Activated T-helper 1 cell treated with Interleukin-2 at 50 U/mL for 16 hours (primary cell): ENCODE data around the gene FBP1.

ENCODE experiments used
- DNase-seq: peaks from one replicate; pipeline ENCODE4 v3.0.0-alpha.2; 2020; ENCODE audit warnings: low read depth

Gene FBP1

DNA sequence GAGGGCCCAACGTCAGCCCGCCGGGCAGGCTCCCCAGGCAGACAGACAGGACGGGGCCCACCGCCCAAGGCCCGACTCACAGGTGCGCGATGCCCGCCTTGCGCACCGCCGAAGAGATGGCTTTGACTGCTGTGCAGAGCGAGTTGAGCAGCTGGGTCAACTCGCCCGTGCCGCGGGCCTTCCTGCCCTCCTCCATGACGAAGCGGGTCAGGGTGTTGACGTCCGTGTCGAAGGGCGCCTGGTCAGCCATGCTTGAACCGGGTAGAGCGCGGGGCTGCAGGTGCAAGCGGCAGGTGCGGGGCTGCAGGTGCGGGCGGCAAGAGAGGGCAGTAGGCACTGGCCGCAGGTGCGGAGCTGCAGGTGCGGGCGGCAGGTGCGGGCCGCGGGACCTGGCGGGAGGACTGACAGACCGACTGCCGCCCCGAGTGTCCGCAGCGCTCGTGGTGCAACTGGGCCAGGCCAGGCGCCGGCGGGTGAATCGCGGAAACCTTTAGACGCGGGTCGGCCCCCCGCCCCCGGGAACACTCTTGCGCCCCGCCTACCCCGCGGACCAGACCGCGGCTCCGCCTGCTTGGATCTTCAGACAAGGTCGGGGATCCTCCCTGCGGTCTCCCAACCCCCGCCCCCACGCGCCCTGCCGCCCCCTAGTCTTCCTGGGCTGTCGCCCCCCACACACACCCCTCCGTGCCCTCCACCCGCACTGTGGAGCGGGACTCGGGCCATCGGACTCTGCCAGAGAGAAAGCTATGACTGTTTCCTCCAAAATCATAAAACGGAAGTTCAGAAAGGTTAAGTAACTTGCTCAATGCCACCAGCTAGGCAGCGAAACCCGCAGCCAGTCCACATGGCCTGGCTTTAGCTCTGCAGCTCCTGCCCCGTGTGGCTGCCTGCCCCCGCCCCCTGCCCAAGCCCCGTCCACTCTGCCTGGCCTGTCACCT lies at the start of gene FBP1:
Gene FBP1 (minus strand): TSS at position 458 of the 938 bp plus-strand sequence. CDS start 208 bp downstream, at position 250.
- peak; percentile 13 for DNase-seq

DNA sequence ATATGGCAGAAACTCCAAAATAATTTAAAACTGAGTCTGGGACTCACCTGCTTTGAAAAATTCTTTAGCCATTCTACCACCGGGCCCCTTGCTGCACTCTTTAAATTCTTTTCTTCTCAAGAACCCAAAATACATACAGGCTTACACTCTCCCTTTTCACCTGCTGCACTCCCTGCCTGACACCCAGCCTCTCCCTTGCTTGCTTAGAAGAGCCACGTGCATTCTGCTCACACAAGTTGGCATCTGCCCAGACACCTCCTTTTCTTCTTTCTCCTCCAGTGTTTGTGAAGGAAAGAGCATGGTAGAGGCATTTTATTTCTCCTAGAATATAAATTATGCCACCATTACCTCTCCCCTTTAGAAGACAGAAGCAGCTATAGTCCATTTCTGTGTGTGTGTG lies 48.1 kb upstream of the FBP1 start:
- no peak for DNase-seq

DNA sequence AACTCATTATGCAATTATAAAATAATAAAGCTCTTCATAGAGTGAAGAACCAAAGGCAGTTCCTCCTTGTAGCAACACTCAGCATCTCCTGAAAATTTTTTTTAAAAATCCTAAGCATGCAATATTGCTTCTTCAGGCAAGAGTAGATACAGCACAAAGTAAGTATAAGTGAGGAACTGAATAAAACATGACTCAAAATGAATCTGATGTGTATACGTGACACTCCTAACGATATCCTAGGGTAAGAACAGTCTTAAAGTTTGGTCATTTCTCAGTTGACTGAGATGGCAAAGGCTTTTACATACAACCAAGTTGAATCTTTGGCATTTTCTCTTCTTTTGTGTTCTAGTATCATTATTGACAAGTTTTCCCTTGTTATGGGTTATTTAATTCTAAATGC lies 46.0 kb upstream of the FBP1 start:
- no peak for DNase-seq

DNA sequence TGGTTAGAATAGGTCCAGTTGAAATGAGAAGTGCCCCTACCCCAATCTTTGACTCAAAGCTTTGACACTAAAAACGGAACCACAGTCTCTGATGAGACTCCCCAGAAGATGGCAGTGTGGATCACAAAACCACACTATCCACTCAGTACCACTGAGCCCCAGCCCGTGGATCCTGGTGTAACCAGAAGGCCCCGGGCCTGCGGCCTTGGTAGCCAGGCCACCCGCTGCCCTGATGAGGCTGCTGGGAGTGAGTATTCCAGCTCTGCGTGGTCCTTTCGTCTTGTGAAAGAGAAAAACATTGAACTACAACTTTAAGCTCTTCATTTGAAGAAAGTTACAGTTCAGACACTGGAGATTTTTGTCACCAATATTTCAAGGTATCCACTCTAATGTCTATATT lies 42.2 kb upstream of the FBP1 start:
- DNase-seq, result peak; percentile 13

DNA sequence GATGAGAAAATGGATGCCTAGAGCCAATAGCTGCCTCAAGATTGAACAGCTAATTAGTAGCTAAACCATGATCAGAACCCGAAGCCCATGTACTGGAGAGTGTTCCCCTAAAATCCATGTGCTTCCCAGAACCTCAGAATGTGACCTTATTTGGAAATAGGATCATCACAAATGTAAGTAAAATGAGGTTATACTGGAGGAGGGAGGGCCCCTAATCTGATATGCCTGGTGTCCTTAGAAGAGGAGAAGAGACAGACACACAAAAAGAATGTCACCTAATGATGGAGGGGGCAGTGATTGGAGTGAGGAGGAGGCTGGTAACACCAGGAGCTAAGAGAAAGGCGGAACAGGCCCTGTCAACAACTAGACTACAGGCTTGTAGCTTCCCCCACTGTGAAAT lies 41.3 kb upstream of the FBP1 start:
- no peak for DNase-seq

DNA sequence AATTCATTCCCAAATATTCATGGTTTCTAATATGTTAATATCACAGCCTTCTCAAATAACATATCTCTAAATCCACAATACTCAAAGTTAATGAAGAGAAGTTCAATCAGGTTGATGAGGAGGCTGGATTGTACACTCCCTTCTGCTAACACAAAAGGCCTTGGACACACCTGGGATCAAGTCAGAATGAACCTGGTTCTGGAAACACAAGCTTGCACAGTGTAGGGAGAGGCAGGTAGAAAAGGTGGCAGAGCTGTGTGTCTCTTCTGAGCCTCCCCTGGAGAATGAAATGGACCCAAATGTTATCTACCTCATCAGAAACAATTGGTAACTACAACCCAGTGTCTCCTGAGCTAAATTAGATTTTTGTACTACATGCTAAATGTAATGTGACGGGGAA lies 40.7 kb upstream of the FBP1 start:
- no peak for DNase-seq

DNA sequence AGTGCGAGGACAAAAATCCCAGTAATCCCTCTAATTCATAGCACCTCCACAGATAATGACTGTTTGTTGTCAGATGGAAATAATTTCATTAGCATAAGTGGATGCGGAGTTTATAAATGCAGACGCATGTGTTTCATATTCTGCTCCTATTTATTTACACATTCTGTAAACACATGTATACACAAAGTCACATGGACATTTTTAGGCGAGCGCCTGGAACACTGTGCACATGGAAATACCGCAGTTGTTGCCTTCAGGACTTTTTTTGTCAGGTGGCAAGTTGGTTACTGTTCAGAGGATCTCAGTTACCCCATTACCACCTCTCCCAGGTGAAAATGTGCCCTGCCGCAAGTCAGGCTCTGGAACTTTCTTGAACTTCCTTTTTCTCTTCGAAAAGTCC lies 40.3 kb upstream of the FBP1 start:
- no peak for DNase-seq

DNA sequence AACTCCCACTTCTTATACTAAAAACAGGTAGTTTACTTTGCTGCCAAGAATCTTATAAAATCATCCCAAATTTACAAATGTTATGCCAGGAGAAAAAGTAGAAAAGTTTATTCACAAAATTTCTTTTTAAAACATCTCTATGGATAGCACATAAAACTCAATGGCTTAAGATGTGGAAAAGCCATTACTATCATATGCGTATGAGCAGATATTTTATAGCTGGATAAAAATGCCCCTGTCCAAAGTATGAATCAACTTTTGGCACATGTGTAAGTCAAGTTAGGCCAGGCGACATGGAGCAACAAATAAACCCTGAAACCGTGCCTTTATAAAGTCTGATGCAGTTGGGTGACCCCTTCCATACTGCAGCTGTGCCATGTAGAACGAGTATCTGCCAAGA lies 38.6 kb upstream of the FBP1 start:
- DNase-seq, result no peak

DNA sequence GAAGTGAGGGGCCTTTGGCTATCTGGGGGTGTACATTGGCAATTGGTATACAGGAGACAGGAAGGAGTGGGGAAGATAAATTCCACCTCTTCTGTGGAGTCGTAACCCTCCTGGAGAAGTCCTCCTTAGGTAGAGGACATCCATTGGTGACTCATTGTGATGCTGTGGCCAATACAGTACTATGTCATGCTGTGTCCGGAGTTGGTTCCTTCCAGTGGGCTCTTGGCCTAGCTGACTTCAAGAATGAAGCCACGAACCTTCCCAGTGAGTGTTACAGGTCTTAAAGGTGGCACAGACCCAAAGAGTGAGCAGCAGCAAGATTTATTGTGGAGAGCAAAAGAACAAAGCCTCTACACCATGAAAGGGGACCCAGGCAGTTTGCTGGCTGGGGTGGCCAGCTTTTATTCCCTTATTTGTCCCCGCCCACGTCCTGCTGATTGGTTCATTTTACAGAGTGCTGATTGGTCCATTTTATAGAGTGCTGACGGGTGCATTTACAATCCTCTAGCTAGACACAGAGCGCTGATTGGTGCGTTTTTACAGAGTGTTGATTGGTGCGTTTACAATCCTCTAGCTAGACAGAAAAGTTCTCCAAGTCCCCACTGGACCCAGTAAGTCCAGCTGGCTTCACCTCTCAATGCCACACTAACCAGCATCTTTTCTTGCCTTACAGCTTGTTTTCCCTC lies 37.3 kb upstream of the FBP1 start:
- no peak for DNase-seq

DNA sequence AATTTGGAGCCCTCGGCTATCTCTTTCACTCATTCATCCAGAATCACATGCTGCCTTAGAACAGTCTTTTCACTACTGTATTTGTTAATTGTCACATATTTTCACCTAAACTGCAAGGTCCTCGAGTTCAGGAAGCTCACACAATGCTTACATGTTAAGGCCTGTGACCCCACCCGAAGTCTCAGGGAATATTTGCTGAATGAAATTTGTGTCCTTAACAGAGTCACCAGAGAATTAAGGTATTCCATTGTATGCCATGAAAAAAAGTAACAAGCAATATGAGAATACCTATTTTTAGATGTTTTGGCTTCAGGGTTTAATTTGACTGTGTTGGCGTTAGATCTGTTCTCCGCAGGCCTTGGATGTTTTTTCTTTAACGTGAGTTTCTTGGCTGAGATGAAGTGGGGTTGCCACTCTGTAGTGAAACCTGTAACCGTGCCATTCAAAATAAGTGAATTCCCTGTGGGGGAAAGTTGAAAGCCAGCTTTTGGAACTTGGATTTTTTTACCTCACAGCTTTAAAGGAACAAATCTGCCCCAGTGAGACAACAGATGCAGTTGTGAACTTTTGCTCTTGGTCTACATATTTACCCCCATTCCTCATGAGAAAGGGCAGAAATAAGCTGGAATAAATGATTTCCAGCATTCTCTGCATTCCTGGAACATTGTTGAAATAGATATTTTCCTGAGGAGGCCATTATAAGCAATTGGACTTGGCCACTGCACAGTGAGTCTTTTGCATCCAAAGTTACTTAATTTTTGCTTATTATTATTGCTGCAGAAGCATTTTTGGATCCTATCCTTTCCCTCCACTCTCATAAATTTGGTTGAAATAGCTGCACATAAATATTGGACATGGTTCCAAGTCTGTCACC lies 35.9 kb upstream of the FBP1 start:
- no peak for DNase-seq

DNA sequence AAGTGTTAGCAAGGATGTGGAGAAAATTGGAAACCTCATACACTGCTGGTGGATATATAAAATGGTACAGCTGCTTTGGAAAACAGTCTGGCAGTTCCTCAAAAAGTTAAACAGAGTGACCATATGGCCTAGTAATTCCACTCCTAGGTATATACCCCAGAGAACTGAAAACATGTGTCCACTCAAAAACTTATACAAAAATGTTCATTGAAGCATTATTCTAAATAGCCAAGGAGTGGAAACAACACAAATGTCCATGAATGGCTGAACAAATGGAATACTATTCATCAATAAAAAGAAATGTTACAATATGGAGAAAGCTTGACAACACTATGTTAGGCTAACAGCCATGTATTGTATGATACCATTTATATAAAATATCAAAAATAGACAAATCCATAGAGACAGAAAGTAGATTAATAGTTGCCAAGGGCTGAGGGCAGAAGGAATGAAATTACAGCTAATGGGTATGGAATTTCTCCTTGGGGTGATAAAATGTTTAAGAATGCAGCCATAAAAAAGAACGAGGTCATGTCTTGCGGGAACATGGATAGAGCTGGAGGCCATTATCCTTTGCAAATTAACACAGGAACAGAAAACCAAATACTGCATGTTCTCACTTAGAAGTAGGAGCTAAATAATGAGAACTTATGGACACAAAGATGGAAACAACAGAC lies 33.6 kb upstream of the FBP1 start:
- DNase-seq, result no peak

DNA sequence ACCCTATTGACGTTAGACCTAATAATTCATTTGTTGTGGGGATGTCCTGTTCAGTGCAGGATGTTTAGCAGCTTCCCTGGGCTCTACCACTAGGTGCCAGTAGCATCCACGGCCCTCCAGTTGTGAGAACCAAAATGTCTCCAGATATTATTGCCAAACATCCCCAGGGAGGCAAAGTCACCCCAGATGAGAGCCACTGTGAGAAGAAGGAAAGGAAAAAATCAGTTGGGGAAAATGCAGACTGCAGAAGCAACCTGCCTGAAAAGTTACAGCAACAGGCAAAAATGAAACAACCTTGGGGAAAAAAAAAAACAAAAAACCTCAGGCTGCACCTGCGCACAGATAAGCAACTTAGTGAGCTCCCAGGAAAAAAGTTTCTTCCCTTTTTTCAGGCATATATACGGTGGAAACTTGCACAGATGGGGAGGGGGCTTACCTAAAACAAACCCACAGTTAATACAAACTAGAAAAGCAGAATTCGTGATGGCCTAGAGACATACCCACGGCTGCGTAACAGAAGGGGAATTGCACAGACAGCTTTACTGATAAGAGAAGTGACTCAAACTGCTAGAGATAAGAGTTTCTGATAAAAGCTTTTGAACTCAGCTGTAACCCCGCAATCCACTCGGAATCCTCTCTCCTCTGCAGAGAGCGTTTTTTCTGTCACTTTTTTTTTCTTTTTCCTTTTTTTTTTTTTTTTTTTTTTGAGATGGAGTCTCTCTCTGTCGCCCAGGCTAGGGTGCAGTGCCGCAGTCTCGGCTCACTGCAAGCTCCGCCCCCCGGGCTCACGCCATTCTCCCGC lies 29.8 kb upstream of the FBP1 start:
- DNase-seq, result peak; percentile 24

DNA sequence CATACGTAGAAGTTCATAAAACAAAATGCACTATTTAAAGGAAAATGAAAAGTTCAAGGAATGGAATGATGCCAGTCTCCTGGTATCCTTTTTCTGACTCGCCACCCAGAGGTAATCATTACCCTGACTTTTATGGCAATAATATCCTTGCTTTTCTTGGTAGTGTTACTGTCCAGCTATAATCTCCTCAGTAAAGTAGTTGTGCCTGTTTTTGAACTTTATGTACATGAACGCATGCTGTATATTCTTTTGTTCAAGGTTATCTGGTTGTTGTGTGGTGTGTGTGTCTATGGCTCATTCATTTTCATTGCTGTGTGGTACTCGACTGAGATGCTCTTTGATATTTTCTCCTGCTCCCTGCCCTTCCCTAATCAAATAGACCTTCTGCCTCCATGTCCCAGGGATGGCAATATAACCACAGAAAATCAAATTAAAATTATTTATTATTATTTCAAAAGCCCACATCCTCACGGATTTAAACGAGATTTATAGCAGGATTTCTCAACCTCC lies 29.2 kb upstream of the FBP1 start:
- DNase-seq, result no peak

DNA sequence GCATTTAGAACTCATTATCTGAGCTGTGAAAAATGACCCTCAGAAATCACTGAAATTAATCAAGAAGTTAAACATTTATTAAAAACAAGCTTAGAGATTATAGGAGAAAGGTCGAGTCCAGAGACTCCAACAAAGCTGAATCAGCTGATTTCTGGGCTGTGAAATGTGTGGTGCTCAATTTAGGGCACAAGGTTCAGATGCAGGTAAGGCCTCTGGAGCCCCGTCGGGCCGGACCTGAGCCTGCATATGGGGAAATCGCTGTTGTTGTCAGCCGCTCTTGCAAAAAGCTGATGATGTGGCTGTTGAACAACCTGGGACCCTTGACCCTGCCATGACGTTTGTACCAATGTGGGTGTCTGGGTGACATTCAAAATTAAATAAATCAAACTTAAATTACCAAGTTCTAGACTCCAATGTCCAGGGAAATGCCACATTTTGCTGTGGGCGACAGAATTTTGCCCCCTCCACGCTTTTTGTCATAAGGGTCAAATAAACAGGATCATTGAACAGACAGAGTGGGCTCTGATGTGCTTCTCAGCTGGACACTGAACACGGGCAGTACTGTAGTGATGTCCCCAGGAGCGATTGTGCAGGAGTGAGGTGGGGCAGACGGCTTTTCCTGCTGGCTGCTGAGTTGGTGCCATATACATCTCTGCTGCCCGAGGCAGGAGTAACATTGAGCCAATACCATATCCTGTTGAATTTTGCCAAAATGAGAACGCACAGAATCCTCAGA lies 27.2 kb upstream of the FBP1 start:
- DNase-seq, result no peak

DNA sequence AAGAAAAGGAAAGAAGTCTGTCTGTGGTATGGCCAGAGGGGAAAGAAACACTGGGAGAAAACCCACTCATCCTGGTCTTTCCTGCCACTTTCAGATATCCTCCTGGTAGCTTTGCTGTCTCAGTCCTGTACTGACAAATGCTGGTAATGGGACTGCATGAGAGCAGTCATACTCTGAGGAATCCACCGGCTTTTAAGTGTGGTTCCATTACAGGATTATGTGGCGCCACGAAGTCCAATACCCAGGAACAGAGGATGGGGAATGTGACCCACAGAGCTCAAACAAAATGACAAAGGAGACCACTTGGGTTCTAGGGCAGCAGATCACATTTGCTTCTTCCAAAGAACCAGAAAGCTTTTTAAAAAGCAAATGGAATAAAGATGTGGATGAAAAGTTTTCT lies 26.3 kb upstream of the FBP1 start:
- DNase-seq, result no peak

DNA sequence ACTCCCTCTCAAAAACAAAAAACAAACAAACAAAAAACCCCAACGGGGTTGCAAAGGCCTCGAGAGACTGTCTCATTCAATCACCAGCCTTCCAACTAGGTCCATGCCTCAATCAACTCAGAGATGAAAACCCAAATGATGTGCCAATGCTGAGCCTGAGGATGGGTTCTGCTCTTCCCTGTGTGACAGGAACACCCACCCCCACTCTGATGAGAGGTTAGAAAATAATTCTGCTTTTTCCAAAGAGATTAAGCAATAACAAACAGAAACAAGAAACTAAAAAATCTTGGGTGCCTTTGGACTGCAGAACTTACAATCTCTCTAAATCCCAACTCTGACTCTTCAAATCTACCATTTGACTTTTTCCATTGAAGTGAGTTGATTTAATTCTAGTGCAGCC lies 25.5 kb upstream of the FBP1 start:
- no peak for DNase-seq

DNA sequence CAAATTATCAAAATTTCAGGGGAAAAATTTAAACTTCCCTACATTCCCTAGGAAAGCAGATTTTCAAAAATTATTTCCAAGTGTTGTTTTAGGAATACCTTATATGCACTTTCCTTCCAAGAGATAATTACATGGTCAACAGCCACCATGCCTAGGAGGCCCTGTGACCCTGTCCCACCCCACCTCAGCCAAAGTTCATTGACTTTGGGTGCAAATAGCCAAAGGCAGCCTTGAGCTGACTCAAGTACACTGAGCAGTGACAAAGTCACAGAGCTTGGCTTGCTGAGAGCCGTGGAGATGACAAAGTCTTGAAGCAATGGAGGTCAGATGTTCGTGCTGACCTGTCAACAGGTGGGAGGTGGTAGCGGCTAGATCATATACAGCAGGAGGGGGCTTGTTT lies 24.3 kb upstream of the FBP1 start:
- DNase-seq, result no peak

DNA sequence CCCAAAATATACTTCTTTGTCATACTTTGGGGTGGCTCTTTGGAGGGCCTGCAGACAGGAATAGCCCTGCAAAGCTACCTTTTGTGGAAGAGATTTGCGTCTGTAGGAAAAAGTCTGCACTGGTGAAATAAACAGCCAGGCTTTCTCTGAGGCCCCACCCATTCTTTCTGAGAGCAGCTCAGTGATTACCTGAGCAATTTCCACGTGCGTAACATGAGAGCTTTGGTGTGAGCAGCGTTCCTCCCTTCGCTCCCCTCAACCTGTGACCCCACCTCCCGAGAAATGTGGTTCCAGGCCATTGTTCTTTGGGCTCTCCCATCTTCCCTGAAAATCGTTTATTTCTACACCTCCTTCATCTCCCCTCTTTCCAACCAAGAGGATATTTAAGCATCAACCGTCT lies 23.8 kb upstream of the FBP1 start:
- no peak for DNase-seq

DNA sequence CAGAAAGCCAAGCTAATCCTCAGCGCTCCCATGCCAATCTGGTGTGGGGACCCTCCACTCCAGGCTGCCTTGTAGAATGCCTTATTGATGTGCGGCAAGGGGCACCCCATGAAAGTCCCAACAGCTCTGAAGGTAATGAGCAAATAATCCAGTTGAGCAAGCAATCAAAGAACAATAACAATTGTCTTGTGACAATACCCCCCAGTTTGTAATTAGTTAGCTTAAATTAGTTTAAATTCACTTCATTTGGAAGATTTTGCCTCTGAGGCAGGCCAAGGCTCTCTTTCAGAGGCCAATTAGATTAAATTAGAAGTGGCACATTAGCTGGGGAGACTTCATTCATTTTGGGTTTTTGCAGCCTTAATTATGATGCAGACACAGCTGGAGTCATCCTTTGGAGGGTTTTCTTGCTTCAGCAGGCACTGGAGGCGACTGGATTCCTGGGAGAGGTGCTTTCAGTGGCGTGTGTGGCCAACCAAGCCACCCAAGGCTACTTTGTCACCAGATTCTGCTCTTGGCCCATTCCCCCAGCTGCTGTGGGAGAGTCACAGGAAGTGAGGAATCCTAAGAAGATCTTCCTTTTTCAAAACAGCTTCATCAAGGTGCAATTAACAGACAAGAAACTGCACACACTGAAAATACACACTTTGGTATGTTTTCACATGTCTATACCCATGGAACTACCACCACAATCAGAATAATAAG lies 17.9 kb upstream of the FBP1 start:
- DNase-seq, result no peak

DNA sequence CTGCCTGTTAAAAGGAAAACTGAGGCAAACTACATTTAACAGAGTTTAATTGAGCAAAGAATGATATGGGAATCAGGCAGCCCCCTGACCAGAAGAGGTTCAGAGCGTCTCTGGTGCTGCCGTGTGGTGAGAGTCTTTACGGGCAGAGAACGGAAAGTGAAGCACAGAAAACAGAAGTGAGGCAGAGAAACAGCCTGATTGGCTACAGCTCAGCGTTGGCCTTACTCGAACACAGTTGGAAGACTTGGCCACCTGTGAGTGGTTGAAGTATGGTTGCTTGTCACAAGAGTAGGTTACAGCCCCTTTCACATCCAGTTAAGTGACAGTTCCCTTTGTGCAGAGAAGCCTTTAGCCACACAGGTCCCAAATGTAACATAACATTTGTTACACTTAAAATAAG lies 16.9 kb upstream of the FBP1 start:
- no peak for DNase-seq
